Thymus (tissue), 11 donors: ENCODE measurements around the gene REXO5. TPM values are rescaled to one million over a fixed set of nuclear protein-coding genes. Genes with fewer than 3 reads are reported as not detected.
"Not testable (repeated sequence)": the region's sequence is repeated elsewhere in the genome, so short reads cannot be mapped to it uniquely, and the experiment has no call there.

Source experiments
- DNase-seq, 9 donors: peaks; one replicate each; pipeline ENCODE4 v3.0.0-alpha.2; 2013; ENCODE audit warnings: low spot score in 9 of 9, low read depth in 6 of 9, missing footprints in 1 of 9
- H3K27ac ChIP-seq, 2 donors: one replicate each; pipeline ENCODE4 v1.5.1; 2013; ENCODE audit warnings: control low read depth in 1 of 2, low read depth in 1 of 2, low read length in 1 of 2, mild to moderate bottlenecking in 1 of 2, moderate library complexity in 1 of 2
- H3K27me3 ChIP-seq, 2 donors: one replicate each; pipeline ENCODE4 v1.5.1; 2013; ENCODE audit warnings: low read length in 1 of 2; ENCODE audit not compliant: control insufficient read depth in 2 of 2, insufficient read depth in 1 of 2
- H3K36me3 ChIP-seq, 2 donors: one replicate each; pipeline ENCODE4 v1.5.1; 2013; ENCODE audit warnings: low read length in 1 of 2, mild to moderate bottlenecking in 1 of 2, moderate library complexity in 1 of 2; ENCODE audit not compliant: control insufficient read depth in 2 of 2, insufficient read depth in 2 of 2
- H3K4me1 ChIP-seq, 2 donors: one replicate each; pipeline ENCODE4 v1.5.1; 2013; ENCODE audit warnings: low read length in 2 of 2; ENCODE audit not compliant: control insufficient read depth in 2 of 2, insufficient read depth in 2 of 2
- H3K4me3 ChIP-seq, 2 donors: one replicate each; pipeline ENCODE4 v1.5.1; 2013; ENCODE audit warnings: low read length in 2 of 2, control low read depth in 1 of 2, mild to moderate bottlenecking in 1 of 2
- H3K9me3 ChIP-seq, 2 donors: one replicate each; pipeline ENCODE4 v1.5.1; 2013; ENCODE audit warnings: low read length in 1 of 2, mild to moderate bottlenecking in 1 of 2; ENCODE audit not compliant: control insufficient read depth in 2 of 2, insufficient read depth in 1 of 2
- WGBS: extraction: QIAGEN DNeasy Blood & Tissue Kit; methylation state at CpG from one replicate; pipeline ENCODE4 v1.1.7; 2013; 5-methylcytosine and 5-hydroxymethylcytosine counted together
- polyA plus RNA-seq: library from polyadenylated mRNA; stranded (reverse); fragments of 200-250 nt; gene quantifications from one replicate; pipeline ENCODE4 v1.2.3, GENCODE V29; 2013
- total RNA-seq: library from RNA; stranded (reverse); fragments of 120-200 nt; gene quantifications from one replicate; pipeline ENCODE4 v1.2.4, GENCODE V29; 2013
- donor health status: healthy.

The REXO5 gene
- total and polyA plus RNA-seq, 2 donors: 3.7 to 11.1 TPM

DNA sequence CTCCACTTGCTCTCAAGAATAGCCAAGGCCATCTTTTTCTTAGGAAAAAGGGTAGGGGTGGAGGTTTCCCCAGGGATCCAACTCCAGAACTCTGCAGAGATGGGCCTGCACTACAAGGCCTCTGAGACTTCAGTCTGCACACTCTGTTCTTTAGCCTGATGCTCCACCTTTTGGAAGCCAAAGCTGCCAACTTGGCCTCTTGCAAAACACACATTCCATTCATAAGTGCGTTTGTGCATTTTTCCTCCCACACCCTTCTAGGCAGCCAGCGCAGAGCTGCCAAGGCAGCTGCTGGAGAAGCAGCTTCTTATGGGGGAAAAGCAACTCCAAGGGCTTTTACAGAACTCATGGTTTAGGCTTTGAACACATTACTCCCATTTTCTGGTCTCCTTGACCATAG lies 45.3 kb downstream of the REXO5 start:
- WGBS: 92% methylated on average over 2 of the region's 2 CpGs
- Histone ChIP-seq H3K27me3 (no peaks in the 10 kb centered on the region), H3K9me3 (no peaks in the 10 kb centered on the region), H3K36me3 (peaks cover 7 to 12% of the 10 kb centered on the region in 2 donors), H3K4me1 (no peaks in the 10 kb centered on the region), H3K27ac (no peak overlapping the region), H3K4me3 (no peak overlapping the region)
- DNase-seq: no peak

DNA sequence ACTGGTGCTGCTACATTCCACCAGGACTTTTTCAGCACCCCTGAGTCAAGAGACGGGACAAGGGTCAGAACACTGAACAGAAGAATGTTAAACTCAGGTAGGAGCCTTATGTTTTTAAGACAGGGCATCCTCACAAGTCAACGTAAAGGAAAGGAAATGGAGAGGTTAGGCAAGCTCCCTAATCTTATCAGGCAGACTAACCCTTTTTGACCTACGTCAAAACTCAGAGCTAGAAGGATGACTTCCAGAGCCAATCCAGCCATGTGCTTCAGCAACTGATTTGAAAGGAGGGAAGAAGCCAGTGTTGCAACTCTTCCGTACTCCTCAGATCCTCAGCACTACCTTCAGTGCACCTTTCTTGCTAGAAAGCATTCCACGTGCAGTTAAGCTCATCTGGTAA lies 46.8 kb downstream of the REXO5 start:
- no peak for DNase-seq
- 98% methylated on average over 5 of the region's 5 CpGs for WGBS

DNA sequence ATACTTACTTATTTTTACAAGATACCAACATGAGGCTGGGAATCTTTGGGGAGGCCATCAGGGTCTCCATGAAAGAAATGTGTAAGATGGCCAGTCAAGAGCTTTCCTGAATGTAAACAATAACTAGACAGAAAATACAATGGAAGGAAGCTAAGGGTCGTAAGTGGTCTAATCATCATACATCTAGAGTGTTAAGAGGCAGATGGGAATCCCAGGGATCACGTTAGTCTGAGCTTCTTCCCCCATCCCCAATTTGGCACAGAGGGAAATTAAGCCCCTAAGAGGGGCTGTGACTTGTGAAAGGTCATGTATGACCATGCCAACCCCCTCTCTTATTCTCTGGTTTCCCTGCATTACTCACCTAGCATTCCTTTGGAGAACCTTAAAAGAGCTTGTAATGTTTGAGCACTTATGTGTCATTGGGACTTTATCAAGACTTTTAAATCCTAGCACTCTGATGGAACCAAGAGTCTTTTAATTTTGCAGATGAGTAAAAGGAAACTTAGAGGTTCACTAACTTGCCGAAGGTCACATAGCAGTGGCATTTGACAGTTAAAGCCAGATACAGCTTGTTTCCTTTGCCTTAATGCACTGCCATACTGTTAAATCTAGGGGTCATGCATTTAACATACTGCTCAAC lies 47.8 kb downstream of the REXO5 start:
- DNase-seq: no peak
- WGBS: 98% methylated on average over 3 of the region's 3 CpGs
- Histone ChIP-seq H3K36me3 (peaks cover 3 to 6% of the 10 kb centered on the region in 2 donors), H3K9me3 (no peaks in the 10 kb centered on the region), H3K27ac (no peak overlapping the region), H3K4me1 (no peaks in the 10 kb centered on the region), H3K27me3 (no peaks in the 10 kb centered on the region), H3K4me3 (no peak overlapping the region)

More for the DNA sequence above, 46.8 kb downstream of the REXO5 start:
- Histone ChIP-seq H3K4me1 (no peaks in the 10 kb centered on the region), H3K36me3 (peaks cover 3 to 6% of the 10 kb centered on the region in 2 donors), H3K27ac (no peak overlapping the region), H3K27me3 (no peaks in the 10 kb centered on the region), H3K9me3 (no peaks in the 10 kb centered on the region), H3K4me3 (no peak overlapping the region)

DNA sequence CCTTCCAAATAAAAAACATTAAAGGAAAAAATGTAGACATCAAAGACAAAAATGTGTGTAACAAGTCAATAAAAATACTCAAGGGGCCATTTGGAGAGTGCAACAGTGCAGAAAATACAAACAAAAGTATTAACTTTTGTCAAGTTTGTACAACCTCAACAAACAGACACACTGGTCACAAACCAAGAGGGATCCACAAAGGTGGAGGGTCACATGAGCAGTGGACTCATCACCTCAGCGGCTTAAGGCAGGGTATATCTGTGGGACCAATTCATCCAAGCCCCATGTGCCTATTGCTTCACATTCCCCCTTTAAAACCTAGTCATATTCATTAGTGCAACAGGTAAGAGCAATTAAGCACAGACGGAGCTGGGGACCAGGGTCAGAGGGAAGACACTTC lies 48.6 kb downstream of the REXO5 start:
- no peak overlapping the region for H3K27ac ChIP-seq
- no peaks in the 10 kb centered on the region for H3K9me3 ChIP-seq
- H3K36me3 ChIP-seq: peaks cover 8 to 11% of the 10 kb centered on the region in 2 donors
- H3K4me3 ChIP-seq: no peak overlapping the region
- no peak for DNase-seq
- WGBS: 97% methylated on average over 2 of the region's 2 CpGs
- H3K4me1 ChIP-seq: no peaks in the 10 kb centered on the region
- H3K27me3 ChIP-seq: no peaks in the 10 kb centered on the region

DNA sequence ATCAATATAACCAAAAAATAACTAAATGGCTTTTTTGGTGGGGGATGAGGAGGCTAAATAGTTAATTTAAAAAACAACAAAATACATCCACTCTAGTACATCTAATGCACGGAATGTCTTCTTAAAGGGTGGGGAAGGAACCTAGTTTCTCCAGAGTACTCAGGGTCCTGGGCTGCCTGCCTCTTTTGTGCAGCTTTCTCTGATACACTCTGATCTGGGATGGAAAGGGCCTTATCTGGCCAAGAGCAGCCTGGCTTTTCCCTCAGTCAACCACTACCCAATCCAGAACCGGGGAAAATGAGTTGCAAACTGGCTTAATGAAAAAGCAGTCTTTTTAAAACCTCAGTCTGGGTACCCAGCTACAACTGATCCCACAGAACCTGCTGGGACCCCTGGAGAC lies 51.0 kb downstream of the REXO5 start:
- DNase-seq: no peak
- peaks cover 10 to 21% of the 10 kb centered on the region in 2 donors for H3K36me3 ChIP-seq
- H3K27me3 ChIP-seq: no peaks in the 10 kb centered on the region
- H3K4me3 ChIP-seq: no peak overlapping the region
- no peaks in the 10 kb centered on the region for H3K9me3 ChIP-seq
- H3K4me1 ChIP-seq: no peaks in the 10 kb centered on the region
- H3K27ac ChIP-seq: no peak overlapping the region
- WGBS: 94% methylated on average over 2 of the region's 2 CpGs

DNA sequence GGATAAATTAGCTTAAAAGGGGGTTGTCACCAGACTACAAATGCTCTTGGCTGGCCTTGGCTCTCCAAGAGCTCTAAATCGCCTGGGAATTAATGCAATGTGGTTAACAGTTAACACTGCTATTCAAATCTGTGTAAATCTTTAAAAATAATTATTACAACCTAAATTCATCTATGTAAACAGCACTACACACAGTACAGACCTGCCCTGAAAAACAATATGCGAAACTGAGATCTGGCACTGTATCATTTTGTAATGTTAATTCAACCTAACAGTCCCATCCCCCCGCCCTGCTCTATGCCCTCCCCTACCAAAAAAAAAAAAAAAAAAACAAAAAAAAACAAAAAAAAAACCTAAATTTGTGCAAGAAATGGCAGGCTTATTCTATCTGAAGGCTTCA lies 52.9 kb downstream of the REXO5 start:
- DNase-seq: no peak
- no peaks in the 10 kb centered on the region for H3K27me3 ChIP-seq
- no peaks in the 10 kb centered on the region for H3K9me3 ChIP-seq
- no peak overlapping the region for H3K27ac ChIP-seq
- H3K4me3 ChIP-seq: no peak overlapping the region
- no peaks in the 10 kb centered on the region for H3K4me1 ChIP-seq
- peaks cover 7 to 20% of the 10 kb centered on the region in 2 donors for H3K36me3 ChIP-seq
- WGBS: 93% methylated on average over 3 of the region's 3 CpGs

DNA sequence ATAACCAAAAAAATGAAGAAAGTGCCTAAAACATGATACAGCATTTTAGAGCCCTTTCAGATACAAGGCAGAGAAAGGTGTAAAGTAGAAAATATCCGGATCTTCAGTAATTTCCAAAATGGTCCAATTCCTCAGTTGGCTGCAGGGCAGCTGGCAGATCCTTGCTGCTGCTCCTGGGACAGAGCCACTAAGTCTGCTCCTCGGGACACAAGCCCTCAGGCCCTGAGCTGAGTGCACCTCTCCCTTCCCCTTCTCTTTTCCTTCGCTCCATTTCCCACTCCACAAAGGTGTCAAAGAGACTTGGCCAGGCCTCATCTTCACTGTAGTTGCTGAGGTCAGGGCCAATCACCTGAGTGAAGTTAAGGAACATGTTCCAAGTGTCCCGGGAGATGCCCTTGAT lies 53.4 kb downstream of the REXO5 start:
- H3K9me3 ChIP-seq: no peaks in the 10 kb centered on the region
- peaks cover 7 to 20% of the 10 kb centered on the region in 2 donors for H3K36me3 ChIP-seq
- no peaks in the 10 kb centered on the region for H3K27me3 ChIP-seq
- WGBS: 94% methylated on average over 4 of the region's 4 CpGs
- H3K4me3 ChIP-seq: no peak overlapping the region
- DNase-seq: no peak
- no peaks in the 10 kb centered on the region for H3K4me1 ChIP-seq
- H3K27ac ChIP-seq: no peak overlapping the region

DNA sequence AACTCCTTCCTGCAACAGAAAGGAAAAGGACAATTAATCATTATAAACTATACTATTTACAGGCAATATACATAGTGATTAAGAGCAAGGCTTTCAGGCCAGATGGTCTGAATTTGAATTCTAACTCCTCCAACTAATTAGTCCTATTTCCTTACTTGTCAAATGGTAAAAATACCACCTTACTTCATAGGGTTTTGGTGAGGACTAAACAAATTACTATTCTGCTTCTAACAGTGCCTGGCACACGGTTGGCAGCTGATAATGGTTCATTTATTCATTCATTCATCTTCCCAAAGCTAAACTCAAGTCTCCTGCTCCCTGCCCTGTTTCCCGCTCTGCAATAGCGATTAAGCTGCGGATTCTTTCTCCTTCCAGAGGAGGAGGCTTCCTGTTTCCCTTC lies 54.0 kb downstream of the REXO5 start:
- Histone ChIP-seq H3K4me3 (no peak overlapping the region), H3K27ac (no peak overlapping the region), H3K36me3 (peaks cover 7 to 20% of the 10 kb centered on the region in 2 donors), H3K9me3 (no peaks in the 10 kb centered on the region), H3K4me1 (no peaks in the 10 kb centered on the region), H3K27me3 (no peaks in the 10 kb centered on the region)
- no peak for DNase-seq
- 98% methylated on average over 4 of the region's 4 CpGs for WGBS

DNA sequence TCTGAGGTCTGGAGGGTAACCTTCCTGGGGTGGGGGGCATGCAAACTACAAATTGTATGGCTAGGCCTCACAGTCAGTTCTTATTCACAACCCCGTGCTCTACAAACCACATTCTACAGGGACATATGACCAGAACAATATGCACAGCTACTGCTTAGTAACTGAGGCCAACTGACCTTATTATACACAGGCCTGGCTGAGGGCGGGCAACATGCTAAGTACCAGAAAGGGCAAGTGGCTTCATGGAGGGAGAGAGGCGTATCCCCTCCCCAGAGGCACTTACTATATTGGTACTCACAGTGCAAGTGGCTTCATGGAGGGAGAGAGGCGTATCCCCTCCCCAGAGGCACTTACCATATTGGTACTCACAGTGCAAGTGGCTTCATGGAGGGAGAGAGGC lies 54.7 kb downstream of the REXO5 start:
- H3K4me1 ChIP-seq, H3K27ac ChIP-seq, DNase-seq, H3K27me3 ChIP-seq, H3K9me3 ChIP-seq, H3K4me3 ChIP-seq: not testable (repeated sequence)
- WGBS: 97% methylated on average over 4 of the region's 4 CpGs
- H3K36me3 ChIP-seq: peaks cover 7 to 20% of the 10 kb centered on the region in 2 donors
